ENCODE data around the gene A2ML1. TPM values are rescaled to one million over a fixed set of nuclear protein-coding genes. Genes with fewer than 3 reads are reported as not detected.
"Not testable (repeated sequence)": the region's sequence is repeated elsewhere in the genome, so short reads cannot be mapped to it uniquely, and the experiment has no call there.

The A2ML1 gene
- total RNA-seq, 2 donors from 2014 or later: not detected

DNA sequence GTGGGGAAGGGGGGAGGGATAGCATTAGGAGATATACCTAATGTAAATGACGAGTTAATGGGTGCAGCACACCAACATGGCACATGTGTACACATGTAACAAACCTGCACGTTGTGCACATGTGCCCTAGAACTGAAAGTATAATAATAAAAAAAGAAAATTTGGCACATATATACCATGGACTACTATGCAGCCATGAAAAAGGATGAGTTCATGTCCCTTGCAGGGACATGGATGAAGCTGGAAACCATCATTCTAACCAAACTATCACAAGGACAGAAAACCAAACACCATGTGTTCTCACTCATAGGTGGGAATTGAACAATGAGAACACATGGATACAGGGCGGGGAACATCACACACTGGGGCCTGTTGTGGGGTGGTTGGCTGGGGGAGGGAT lies 21.2 kb upstream of the A2ML1 start:
- H3K4me1 Mint-ChIP-seq; H3K27ac Mint-ChIP-seq; H3K36me3 Mint-ChIP-seq (ENCODE audit: low read depth); ATAC-seq (replicated peaks); H3K9me3 Mint-ChIP-seq; H3K4me3 Mint-ChIP-seq; H3K27me3 Mint-ChIP-seq: not testable (repeated sequence)

DNA sequence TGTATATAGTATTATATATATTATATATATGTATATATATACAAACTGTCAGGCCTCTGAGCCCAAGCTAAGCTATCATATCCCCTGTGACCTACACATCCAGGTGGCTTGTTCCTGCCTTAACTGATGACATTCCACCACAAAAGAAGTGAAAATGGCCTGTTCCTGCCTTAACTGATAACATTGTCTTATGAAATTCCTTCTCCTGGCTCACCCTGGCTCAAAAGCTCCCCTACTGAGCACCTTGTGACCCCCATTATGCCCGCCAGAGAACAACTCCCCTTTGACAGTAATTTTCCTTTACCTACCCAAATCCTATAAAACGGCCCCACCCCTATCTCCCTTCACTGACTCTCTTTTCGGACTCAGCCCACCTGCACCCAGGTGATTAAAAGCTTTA lies 17.6 kb upstream of the A2ML1 start:
- H3K4me1 Mint-ChIP-seq; H3K36me3 Mint-ChIP-seq (ENCODE audit: low read depth); H3K27ac Mint-ChIP-seq; H3K4me3 Mint-ChIP-seq; H3K27me3 Mint-ChIP-seq; ATAC-seq (replicated peaks); H3K9me3 Mint-ChIP-seq: not testable (repeated sequence)

DNA sequence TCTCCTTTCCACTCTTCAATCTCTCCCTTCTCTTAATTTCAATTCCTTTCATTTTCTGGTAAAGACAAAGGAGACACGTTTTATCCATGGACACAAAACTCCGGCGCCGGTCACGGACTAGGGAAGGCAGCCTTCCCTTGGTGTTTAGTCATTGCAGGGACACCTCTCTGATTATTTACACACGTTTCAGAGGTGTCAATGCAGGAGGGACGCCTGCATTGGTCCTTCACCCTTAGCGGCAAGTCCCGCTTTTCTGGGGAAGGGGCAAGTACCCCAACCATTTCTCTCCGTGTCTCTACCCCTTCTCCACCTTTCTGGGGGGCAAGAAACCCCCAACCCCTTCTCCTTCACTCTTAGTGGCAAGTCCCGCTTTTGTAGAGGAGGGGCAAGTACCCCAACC lies 16.9 kb upstream of the A2ML1 start:
- not testable (repeated sequence) for H3K27ac Mint-ChIP-seq; H3K9me3 Mint-ChIP-seq; H3K27me3 Mint-ChIP-seq; H3K4me1 Mint-ChIP-seq; H3K4me3 Mint-ChIP-seq; H3K36me3 Mint-ChIP-seq (ENCODE audit: low read depth); ATAC-seq (replicated peaks)

DNA sequence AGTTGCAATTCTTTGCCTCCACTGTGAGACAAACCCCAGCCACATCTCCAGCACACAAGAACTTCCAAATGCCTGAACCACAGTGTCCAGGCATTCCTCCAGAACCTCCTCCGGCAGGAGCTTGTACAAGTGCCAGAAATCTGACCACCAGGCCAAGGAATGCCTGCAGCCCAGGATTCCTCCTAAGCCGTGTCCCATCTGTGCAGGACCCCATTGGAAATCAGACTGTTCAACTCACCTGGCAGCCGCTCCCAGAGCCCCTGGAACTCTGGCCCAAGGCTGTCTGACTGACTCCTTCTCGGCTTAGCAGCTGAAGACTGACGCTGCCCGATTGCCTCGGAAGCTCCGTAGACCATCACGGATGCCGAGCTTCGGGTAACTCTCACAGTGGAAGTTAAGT lies 15.3 kb upstream of the A2ML1 start:
- H3K4me3 Mint-ChIP-seq; H3K9me3 Mint-ChIP-seq; H3K4me1 Mint-ChIP-seq; H3K36me3 Mint-ChIP-seq (ENCODE audit: low read depth); H3K27ac Mint-ChIP-seq; ATAC-seq (replicated peaks); H3K27me3 Mint-ChIP-seq: not testable (repeated sequence)

DNA sequence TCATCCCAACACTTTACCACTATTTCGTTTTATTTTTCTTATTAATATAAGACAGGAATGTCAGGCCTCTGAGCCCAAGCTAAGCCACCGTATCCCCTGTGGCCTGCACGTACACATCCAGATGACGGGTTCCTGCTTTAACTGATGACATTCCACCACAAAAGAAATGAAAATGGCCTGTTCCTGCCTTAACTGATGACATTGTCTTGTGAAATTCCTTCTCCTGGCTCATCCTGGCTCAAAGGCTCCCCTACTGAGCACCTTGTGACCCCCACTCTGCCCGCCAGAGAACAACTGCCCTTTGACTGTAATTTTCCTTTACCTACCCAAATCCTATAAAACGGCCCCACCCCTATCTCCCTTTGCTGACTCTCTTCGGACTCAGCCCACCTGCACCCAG lies 12.3 kb upstream of the A2ML1 start:
- not testable (repeated sequence) for H3K4me3 Mint-ChIP-seq, H3K4me1 Mint-ChIP-seq

DNA sequence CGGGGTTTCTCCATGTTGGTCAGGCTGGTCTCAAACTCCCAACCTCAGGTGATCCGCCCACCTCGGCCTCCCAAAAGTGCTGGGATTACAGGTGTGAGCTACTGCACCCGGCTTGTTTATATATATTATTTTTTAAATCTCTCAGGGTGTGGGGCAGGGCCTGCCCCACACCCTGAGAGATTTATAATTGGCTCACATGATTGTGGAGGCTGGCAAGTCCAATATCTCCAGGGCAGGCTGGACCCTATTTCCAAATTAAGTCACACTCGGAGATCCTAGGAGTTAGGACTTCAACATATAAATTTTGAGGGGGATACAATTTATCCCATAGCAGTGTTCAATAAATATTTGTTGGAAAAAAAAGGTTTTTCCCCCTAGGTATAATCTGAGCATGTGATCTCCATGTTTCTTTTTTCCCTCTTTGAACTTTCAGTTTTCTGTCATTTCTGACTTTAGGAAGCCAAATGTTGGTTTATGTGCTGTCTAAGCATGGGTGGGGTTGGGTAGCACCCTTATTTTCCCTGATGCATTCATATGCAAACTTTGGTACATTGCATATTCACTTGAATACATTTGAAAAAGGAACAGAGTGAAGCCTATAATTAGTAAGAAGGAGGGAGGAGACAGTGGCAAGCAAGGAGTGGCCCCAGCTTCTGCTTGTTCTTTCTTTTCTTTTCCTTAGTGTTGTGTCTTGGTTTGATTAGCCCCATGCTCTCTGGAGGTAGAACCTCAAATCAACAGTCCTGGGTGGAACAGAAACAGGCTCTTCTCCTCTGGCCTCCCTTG lies 8.7 kb upstream of the A2ML1 start:
- Mint-ChIP-seq H3K27ac (no peak overlapping the region), H3K36me3 (ENCODE audit: low read depth) (no peaks in the 10 kb centered on the region), H3K4me1 (no peaks in the 10 kb centered on the region), H3K9me3 (no peaks in the 10 kb centered on the region), H3K27me3 (no peaks in the 10 kb centered on the region), H3K4me3 (no peak overlapping the region)
- ATAC-seq (replicated peaks): no peak

More for the DNA sequence above, 12.3 kb upstream of the A2ML1 start:
- H3K27me3 Mint-ChIP-seq; H3K27ac Mint-ChIP-seq; H3K9me3 Mint-ChIP-seq; ATAC-seq (replicated peaks); H3K36me3 Mint-ChIP-seq (ENCODE audit: low read depth): not testable (repeated sequence)

DNA sequence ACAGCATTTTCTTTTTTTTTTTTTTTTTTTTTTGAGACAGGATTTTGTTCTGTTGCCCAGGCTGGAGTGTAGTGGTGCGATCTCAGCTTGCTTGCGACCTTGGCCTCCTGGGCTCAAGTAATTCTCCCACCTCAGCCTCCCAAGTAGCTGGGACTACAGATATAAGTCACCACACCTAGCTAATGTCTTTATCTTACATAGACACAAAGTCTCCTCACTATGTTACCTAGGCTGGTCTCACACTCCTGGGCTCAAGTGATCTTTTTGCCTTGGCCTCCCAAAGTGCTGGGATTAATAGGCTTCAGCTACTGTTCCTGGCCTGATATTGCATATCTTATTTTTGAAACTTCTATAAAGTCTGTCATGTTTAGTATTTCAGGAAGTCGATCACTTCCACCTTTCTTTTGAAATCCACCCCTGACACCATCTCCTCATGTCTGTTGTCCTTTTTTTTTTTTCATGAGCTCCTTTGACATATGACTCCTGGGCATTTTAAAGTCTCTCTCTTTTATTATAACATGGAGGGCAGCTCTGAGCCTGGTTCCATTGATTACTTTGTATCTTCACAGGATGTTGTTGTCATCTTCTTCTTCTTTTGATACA lies 5.9 kb upstream of the A2ML1 start:
- ATAC-seq (replicated peaks): no peak
- no peak overlapping the region for H3K27ac Mint-ChIP-seq
- no peaks in the 10 kb centered on the region for H3K36me3 Mint-ChIP-seq (ENCODE audit: low read depth)
- H3K27me3 Mint-ChIP-seq: peaks cover 3% of the 10 kb centered on the region
- no peak overlapping the region for H3K4me3 Mint-ChIP-seq
- no peaks in the 10 kb centered on the region for H3K9me3 Mint-ChIP-seq
- no peaks in the 10 kb centered on the region for H3K4me1 Mint-ChIP-seq

DNA sequence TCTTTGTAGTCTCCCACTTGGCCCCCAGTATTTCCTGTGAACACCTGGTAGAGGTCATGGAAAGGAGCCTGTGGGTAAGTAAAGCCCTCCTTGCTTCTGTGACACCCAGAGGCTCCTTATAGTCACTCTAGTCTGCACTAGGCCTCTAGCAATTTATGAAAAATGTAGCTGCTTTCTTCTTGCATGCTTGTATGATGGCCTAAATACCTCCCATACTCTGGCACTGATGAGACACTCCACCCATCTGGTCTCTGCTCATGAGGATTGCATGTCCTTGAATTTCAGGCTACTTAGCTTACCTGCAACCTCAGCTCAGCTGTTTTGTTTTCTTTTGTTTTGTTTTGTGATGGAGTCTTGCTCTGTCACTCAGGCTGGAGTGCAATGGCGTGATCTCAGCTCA lies 4.6 kb upstream of the A2ML1 start:
- Mint-ChIP-seq H3K36me3 (ENCODE audit: low read depth) (no peaks in the 10 kb centered on the region), H3K4me1 (no peaks in the 10 kb centered on the region), H3K27ac (no peak overlapping the region), H3K9me3 (no peaks in the 10 kb centered on the region), H3K27me3 (peaks cover 3% of the 10 kb centered on the region), H3K4me3 (no peak overlapping the region)
- ATAC-seq (replicated peaks): no peak

DNA sequence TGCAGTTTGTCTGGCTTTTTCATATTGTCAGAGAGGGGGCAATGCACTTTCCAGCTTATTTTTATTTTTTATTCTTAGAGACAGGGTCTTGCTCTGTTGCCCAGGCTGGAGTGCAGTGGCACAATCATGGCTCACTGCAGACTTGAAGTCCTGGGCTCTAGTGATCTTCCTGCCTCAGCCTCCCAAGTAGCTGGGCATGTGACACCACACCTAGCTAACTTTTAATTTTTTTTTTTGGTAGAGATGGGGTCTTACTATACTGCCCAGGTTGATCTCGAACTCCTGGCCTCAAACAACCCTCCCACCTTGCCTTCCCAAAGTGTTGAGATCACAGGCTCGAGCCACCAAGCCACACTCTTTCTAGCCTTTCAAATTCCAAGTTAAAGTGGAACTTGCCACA lies 3.9 kb upstream of the A2ML1 start:
- Mint-ChIP-seq H3K9me3 (no peaks in the 10 kb centered on the region), H3K27ac (no peak overlapping the region), H3K4me1 (no peaks in the 10 kb centered on the region), H3K27me3 (peaks cover 6% of the 10 kb centered on the region), H3K4me3 (no peak overlapping the region), H3K36me3 (ENCODE audit: low read depth) (no peaks in the 10 kb centered on the region)
- no peak for ATAC-seq (replicated peaks)

DNA sequence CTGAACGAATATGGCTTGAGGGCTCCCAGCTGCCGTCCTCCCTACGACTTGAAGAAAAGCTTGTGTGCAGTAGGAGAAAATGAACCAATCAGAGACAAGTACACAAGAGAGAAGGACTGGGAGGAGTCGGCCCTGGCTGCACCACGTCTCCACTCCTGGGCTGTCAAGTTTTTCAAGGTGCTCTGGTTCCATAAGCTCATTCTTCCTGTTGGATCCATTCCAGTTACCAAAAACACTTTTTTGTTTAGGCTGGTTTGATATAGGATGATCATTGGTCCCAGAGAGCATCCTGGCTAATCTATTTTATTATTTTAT lies 2.8 kb upstream of the A2ML1 start:
- Mint-ChIP-seq H3K4me3 (no peak overlapping the region), H3K27me3 (peaks cover 10% of the 10 kb centered on the region), H3K36me3 (ENCODE audit: low read depth) (no peaks in the 10 kb centered on the region), H3K9me3 (no peaks in the 10 kb centered on the region), H3K27ac (no peak overlapping the region), H3K4me1 (no peaks in the 10 kb centered on the region)
- no peak for ATAC-seq (replicated peaks)

DNA sequence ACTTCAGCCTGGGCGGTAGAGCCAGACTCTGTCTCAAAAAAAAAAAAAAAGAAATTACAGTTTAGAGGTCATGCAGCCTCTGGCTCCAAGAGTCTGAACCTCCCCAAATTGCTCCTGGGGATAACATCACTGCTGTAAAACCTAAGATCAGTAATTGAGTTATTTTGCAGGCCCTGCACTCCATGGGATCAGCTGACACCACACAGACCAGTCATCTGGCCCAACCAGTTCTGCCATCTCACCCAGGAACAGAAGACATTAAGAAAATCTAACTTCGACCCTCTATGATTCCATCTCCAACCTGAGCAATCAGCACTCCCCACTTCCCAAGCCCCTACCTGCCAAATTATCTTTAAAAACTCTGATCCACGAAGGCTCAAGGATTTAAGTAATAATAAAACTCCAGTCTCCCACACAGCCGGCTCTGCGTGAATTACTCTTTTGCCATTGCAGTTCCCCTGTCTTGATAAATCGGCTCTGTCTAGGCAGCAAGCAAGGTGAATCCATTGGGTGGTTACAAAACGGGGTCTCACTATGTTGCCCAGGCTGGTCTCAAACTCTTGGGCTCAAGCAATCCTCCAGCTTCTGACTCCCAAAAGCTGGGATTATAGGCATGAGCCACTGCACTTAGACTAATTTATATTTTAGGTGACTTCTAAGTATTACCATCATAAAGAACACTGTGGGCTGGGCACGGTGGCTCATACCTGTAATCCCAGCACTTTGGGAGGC lies 1.6 kb upstream of the A2ML1 start:
- not testable (repeated sequence) for H3K27ac Mint-ChIP-seq; ATAC-seq (replicated peaks); H3K4me1 Mint-ChIP-seq; H3K36me3 Mint-ChIP-seq (ENCODE audit: low read depth); H3K4me3 Mint-ChIP-seq; H3K9me3 Mint-ChIP-seq
- H3K27me3 Mint-ChIP-seq: peaks cover 13% of the 10 kb centered on the region

DNA sequence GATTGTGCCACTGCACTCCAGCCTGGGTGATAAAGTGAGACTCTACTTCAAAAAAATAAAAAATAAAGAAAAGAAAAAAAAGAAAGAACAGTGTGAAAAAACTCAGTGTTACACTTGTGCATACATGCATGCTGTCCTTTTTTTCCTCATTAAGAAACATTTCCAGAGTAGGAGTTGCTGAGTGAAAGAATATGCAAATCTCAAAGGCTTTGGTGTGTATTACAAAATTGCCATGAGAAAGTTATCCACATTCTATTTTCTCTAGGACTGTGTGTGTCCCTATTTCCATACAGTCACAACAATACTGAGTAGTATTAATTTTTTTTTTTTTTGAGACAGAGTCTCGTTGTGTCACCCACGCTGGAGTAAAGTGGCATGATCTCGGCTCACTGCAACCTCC lies 830 bp upstream of the A2ML1 start:
- H3K4me1 Mint-ChIP-seq: no peaks in the 10 kb centered on the region
- no peaks in the 10 kb centered on the region for H3K36me3 Mint-ChIP-seq (ENCODE audit: low read depth)

DNA sequence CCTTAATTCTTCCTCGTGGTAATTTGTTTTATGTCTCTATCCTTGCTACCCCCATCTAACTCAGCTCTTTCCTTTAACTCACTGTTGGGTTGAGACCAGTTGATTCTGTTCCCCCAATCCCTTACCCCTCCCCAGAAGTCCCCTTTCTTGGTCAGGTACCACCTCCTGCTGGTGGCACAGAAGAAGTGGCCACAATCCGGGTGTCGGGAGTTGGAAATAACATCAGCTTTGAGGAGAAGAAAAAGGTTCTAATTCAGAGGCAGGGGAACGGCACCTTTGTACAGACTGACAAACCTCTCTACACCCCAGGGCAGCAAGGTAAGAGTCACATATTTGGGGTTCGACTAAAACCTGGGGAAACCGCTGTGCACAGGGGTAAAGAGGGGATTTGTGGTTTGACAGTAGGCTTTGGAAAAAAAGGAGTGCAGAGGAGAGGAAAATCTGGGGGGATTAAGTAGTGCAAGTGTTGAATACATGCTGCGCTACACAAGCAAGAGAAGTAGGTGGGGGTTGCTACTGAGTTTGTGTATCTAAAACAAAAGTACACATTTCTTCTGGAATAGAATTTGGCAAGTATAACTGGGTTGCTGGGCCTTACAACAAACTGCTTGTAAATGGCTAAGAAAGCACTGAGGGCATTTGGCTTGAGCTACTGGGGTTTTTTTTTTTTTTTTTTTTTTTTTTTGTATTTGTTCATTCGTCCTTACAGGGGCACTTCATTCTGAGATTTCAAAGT lies 1.3 kb downstream of the A2ML1 start:
- Mint-ChIP-seq H3K27ac (no peak overlapping the region), H3K4me3 (no peak overlapping the region), H3K9me3 (no peaks in the 10 kb centered on the region), H3K4me1 (peaks cover 6% of the 10 kb centered on the region), H3K27me3 (peaks cover 19% of the 10 kb centered on the region), H3K36me3 (ENCODE audit: low read depth) (no peaks in the 10 kb centered on the region)
- no peak for ATAC-seq (replicated peaks)

More for the DNA sequence above, 830 bp upstream of the A2ML1 start:
- Mint-ChIP-seq H3K27me3 (peaks cover 13% of the 10 kb centered on the region), H3K4me3 (no peak overlapping the region), H3K27ac (no peak overlapping the region), H3K9me3 (no peaks in the 10 kb centered on the region)
- ATAC-seq (replicated peaks): no peak

DNA sequence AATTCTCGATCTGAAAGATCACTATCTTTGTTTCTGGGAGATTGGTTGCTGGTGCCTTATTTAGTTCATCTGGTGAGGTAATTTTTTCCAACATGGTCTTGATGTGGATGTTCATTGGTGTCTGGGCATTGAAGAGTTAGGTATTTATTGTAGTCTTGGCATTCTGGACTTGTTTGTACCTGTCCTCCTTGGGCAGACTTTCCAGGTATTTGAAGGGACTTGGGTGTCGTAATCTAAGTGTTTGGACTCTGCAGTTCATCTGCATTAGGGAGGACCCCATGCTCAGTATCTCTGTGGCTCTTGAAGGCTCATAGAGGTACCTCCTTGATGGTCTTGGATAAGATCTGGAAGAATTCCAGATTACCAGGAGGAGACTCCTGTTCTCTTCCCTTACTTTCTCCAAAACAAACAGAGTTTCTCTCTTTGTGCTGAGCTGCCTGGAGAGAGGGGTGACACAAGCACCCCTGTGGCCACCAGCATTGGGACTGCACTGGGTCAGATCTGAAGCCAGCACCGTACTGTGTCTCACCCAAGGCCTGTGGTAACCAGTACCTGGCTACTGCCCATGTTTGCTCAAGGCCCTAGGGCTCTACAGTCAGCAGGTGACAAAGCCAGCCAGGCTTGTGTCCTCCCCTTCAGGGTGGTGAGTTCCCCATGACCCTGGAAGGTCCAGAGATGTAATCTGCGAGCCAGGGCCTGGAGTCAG lies 5.3 kb downstream of the A2ML1 start:
- Mint-ChIP-seq H3K27ac (no peak overlapping the region), H3K27me3 (peaks cover 18% of the 10 kb centered on the region)
- ATAC-seq (replicated peaks): no peak

More for the DNA sequence above, 5.3 kb downstream of the A2ML1 start:
- Mint-ChIP-seq H3K36me3 (ENCODE audit: low read depth) (no peaks in the 10 kb centered on the region), H3K9me3 (no peaks in the 10 kb centered on the region), H3K4me3 (no peak overlapping the region), H3K4me1 (peaks cover 6% of the 10 kb centered on the region)
